ENCODE data around the gene MDH2.
"Not testable (repeated sequence)": the region's sequence is repeated elsewhere in the genome, so short reads cannot be mapped to it uniquely, and the experiment has no call there.

DNA sequence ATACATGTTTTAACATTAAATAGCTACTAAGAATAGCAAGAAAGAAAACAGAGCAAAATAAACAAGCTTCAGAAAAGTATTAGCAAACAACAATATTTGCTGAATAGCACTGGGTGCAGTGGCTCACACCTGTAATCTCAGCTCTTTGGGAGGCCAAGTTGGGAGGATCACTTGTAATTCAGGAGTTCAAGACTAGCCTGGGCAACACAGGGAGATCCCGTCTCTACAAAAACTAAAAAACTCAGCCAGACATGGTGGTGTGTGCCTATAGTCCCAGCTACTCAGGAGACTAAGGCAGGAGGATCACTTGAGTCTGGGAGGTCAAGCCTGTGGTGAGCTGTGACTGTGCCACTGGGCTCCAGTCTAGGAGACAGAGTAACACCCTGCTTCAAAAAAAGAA lies 66.8 kb downstream of the MDH2 start:
- TF ChIP-seq TAF1, POLR2AphosphoS5, POLR2A, SPI1, POU2F2 (IDR thresholded peaks at IDR 0.05; ENCODE audit: low read depth, low read length): not testable (repeated sequence)

Data from GM12891 (cell line).